HG02981 (cell line): ENCODE measurements around the gene TEX2.

ENCODE experiments used
- ATAC-seq: cut with Tn5 transposase; IDR thresholded peaks from one replicate; pipeline ENCODE4 v1.9.1; 2021; ENCODE audit warnings: mild to moderate bottlenecking, moderate library complexity; ENCODE audit not compliant: unreplicated experiment

Gene TEX2

DNA sequence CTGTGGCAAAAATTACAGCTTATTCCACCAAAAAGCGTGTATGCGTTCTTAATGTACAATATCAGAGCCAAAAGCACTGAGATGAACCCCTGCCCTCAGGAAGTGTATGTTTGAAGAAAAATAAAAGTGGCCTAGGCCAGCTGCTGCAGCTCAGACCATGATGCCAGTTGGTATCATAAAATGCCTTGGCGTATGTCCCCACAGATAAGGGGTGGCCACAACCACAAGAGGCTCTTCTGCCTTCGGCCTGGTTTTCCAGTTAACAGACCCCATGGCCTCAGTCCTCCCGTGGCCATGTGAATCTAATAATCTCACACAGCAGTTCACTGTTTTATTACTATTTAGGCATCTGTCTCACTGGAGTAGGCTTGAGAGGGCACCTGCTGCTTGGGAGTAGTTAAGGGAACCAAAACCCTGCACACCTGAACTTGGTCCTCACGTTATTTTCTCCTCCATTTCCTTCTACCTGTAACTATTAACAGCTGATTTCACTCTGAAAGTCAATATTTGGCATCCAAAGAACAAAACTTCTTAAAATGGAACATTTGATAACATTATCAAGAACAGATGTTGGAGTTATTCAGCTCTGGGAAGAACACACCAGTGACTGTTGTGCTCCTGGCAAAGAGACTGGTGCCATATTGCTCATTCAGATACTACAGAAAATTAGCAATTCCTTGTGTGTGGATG lies 98.3 kb downstream of the TEX2 start:
- no peak for ATAC-seq

DNA sequence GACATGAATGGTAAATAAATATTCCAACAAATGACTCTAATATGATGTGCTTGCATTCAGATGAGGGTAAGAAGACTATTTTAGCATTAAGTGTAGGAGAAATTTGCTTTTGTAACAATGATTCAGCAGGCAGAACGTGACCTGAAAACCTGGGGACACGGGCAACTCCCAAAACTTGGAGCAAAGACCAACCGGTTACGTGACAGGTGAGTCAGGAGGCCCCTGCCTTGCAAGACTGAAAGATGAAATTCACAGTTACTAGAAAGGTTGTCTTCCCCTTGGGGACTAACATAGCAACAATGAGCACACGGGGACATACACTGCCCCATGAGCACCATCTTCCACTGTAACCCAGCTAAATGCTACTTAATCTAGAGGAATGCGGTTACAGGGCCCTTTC lies 99.6 kb downstream of the TEX2 start:
- ATAC-seq: no peak

DNA sequence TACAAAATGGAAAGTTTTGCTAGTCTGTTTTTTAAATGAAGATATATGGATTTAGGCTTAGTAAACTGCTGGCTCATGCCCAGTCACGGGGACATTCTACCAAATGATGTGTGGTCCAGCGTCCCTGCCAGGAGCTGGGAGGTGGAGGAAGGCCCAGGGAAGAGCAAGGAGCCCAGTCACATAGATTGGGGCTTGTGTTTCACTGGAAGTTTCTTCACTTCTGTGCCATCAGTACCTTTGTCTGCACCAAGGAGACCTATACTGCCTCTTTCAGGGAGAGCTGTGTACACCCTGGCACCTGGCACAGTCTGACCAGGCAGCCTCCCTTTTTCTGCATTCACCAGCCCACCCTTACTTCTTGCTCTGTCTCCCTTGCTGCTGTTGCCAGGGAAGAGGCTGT lies 100.5 kb downstream of the TEX2 start:
- no peak for ATAC-seq

DNA sequence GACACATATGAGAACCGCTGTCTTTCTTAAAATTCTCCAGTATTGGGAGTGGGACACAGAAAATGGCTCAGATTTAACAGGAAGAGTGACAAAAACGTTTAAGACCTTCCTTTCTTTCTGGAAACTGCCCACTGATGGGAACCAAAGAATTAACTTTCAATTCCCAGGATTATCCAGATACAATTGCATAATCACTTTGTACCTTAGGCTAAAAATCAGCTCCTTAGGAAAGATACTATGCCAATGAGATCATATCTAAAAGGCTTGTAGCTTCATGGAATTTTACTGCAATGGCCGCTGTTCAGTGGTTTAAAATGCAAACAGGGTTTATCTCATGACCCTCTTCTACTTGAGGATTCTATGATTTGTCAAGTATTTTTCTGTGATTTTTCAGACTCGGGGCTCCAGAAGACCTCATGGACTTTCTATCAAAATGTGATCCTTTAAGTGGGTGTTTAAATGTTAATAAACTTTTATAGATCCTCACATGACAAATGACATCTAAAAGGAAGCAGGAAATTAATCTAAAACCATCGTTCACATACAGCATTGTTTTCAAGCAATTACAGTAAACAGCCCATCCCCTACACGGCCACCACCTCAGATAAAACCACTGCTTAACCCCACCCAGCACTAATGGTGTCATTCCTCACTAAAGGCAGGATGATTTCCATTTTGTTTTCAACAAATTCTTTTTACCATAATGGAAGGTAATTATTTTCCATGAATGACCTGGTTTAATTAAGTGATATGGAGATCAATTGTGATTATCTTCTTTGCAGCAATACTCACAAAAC lies 101.5 kb downstream of the TEX2 start:
- no peak for ATAC-seq

DNA sequence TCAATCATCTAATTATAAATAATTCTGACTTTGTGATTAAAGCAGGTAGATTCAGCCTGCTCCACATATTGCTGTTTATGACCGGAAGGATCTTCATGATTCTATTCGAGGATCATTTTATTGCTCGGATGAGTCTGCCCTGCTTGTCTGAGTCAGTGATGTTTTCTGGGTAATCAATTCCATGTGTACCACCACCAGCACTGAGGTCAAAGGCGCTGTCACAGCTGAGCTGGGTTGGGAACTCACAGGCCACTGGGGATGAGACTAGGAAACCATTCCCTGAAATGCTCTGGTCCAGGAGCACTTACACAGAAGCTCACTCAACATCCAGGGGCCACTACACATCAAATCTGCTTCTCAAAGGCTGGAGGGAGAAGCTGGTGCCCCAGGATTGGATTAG lies 102.7 kb downstream of the TEX2 start:
- ATAC-seq: no peak

DNA sequence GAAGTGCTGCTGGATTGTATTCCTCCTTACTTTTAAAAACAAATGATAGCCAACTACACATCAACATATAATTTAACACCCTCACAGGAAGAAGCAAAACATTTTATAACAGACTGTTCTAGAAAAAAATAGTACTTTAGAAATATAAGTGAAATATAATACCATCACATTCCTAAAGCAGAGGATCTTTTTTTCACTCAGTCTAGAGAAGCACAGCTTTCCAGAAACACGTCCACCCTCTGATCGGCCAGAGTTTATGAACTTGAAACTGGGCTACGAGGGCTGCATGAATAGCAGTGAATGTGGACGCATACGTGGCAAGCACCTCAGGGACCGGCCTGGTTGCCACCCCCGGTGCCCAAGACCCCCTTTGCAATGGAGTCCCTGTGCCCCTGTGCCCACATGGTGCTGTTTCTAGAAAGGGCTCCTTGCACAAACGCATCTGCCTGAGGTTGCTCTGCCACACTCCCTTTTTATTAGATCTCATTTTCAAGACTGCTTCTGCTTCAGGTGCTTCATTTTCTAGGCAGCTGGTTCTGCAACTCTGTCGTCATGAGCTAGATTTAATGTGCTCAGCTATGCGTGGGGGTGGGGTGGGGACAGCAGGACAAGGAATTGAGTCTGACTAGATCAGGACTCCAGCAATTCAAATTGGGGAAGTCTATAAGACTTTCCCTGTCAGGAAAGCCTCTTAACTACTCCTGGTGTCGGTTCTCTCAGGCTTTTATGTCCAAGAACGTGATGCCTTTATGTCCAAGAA lies 104.0 kb downstream of the TEX2 start:
- ATAC-seq: no peak

DNA sequence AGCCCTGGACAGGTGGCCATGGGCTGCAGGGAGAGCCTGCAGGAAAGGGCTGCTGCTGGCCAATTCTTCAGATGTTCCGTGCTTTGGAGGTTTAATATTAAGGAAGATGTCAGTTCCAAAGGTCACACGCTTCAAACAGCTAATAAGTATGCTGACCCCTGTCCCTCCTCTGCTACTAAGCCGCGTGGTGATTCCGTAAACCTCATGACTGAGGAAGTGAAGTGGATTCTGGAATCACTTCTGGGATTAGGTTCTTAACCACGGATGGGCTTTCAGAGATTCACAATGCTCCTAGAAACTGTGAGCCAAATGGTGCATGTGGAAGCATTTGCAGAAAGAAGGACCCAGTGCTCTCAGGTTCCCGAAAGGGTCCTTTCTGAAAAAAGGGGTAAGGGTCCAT lies 104.7 kb downstream of the TEX2 start:
- ATAC-seq: no peak

DNA sequence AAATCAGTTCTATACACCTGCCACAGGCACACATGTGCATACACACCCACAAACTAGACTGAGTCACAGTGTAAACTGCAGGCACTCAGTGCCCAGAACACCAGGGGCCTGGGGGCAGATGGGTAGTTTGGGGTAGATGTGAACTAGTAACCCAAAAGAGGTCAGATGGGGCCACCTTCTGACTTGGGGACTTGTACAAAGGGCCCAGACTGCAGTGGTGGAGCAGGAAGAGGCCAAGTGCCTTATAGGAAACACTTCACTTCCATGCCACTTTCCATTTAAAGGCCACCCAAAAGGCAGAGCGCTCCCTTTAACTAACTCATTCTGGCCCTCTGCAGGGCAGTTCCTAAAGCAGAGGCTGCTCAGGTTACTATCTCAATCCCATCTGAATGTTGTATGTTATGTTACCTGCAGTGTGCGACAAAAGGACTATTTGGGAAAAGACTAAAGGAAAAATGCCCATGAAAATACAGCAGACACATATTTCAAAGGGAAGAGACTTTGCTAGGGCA lies 105.3 kb downstream of the TEX2 start:
- ATAC-seq: no peak

DNA sequence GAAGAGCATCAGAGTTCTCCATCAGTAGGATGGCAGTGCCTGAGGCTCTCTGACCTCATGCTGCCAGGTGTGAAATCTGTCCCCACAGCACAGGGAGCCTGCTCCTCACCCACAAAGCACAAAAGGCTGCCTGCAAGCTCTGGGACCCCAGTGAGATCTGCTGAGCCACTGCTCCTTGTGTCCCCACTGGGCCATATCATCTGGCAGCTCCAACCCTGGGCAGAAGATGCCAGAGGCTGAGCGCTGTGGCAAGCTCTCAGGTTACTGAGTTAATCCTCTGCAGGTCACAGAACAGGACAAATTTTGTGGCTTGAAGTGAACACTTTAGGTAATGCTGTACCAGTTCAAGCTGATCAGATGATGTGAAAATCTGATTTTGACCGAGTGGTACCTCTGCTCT lies 106.4 kb downstream of the TEX2 start:
- ATAC-seq: no peak

DNA sequence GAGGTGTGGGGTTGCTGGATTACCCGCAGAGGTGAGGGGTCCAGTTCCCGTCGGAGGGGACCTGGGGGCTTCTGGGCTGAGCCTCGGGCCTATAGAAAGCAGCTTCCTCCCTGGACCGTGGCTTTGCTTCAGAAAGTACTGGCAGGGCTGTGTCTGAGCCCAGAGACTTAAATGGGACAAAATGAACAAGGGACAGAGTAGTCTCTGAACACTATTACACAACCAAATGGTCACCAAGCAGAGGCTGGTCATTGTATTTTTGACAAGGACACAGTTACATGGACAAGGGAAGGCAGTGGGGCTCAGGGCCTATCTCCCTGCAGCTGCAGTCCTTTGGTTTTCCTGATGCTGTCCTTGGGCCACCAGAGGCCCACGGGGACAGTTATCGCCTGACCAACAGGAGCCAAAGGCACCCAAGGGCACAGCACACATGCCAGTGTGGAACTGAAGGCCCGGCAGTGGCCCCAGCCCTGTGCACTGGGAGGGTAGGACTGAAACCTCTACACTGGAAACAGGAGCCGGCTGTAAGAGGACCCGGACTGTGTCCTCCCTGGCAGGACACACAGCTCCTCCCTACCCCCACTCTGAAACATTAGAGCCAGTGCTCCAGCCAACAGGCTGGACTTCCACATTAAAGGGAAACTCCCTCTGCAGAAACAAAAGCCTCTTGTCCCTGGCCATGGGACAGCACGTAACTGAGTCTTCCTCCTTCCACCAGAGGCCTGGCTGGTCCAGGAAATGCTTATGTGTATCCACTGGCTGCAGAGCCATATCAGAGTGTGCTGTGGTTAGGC lies 107.1 kb downstream of the TEX2 start:
- ATAC-seq: no peak

DNA sequence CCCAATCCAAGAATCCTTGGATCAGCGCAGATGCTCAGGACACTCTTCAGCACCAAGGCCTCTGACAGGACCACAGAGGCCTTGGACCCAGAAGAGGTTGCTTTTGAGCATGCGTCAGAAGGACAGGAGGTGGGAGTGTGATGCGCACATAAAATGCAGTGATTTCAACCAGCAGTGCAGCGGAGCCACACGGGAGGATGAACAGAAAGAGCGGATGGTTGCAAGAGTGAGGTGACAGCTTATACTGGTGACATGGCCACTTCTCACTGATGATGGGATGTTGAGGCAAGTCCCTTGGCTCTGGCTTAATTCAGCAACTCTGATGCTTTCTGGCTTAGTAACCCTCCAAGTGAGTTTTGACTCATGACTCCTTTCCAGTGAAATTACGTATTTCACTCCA lies 107.9 kb downstream of the TEX2 start:
- ATAC-seq: no peak

DNA sequence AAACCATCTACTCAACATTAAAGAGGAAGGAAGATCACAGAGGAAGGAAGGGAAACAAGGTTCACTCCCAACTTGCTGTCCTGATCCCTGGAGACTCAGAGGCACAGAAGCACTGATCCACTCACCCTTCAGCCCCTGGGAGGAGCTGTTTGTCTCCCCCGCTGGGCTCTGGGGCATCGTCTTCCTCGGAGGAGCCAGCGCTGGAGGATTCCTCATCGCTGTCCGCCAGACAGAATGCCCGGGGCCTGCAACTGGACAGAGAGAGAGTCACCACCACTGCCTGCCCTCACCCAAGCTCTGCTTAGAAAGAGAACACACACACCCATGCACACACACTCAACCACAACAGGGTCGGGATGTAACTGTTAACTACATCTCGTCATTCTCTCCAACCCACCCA lies 108.3 kb downstream of the TEX2 start:
- no peak for ATAC-seq

DNA sequence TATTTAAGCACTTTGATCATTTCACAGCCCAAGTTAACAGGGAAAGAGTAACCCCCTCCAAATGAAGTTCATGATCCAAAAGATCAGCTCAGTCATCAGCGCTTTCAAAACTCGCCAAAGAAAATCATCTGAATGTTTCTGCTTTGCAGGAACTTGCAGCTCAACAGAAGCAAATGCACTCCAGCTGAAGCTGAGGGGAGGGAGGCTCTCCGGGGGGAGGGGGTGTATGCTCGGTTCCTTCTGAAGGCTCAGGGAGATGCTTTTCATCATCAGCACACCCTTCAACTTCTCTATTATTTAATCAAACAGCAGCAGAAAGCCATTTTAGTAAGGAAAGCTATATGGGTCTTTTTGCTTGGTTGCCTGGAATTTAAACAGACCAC lies 108.8 kb downstream of the TEX2 start:
- ATAC-seq: no peak

DNA sequence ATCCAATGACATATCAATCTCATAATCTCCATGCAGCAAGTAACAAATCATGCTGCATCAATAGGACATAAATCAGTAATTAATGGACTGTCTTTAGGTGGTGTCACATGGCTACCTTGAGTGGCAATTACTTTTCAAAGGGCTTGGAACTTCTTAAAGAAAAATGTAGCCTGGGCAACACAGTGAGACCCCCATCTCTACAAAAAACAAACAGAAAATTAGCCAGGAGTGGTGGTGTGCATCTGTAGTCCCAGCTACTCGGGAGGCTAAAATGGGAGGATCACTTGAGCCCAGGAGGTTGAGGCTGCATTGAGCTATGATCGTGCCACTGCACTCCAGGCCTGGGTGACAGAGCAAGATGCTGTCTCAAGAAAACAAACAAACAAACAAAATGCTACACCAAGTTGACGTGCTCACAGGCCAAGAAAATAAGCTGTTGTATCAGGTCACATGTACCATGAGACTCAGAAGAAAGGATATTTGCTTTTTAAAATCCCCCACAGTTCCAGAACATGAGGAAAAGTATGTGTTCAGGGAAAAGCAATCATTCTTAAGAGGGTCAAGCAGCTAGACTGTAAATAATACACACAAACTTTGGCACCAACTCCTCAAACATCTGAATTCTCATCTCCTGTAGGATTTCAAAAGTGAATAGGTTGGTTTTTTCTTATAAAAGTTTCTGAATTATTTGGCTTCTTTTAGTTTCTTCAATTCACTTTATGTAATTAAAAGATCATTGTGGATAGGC lies 109.3 kb downstream of the TEX2 start:
- no peak for ATAC-seq

DNA sequence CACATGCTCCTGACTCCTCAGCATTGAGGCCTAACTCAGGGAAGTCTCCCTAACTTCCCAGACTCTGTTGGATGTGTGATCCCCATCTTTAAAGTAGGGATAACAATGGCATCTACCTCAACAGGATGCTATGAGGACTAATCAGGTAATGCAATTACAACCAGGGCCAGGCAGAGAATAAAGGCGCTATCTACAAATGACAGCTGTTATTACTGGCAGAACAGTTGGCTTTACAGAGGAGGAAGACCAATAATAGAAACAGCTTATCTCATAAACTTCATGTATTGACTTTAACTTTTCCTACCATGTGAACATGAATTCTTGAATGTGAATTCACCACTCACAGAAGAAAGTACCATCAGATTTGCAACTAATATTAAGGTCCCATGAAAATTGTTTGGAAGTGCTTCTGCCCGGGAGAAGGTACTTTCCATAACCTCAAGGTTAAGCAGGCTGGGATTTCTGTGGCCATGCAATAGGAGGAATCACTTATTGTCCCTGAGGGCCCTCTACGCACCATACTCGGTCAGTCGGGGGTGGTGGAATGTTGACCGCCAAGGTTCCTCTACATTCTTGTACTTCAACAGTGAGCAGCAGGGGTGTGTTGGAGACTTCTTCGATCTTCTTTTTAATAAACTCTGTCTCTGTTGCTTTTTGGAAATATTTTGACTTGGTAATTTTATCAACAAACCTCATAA lies 110.5 kb downstream of the TEX2 start:
- ATAC-seq: no peak

DNA sequence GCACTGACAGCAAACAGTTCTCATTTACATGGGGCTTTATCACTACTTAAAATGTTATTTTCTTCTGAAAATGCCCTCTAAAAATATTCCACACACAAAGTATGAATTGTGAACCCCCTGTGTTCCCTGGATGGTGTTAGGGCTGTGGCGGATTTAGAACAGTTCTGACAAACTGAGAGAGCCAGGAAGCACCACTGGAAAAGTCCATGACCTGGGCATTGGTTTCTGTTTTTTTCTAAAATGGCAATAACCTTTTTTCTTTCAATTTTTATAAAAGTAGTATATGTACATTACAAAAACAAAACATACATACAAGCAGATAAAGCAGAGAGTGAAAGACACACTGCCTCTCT lies 112.1 kb downstream of the TEX2 start:
- ATAC-seq: no peak

DNA sequence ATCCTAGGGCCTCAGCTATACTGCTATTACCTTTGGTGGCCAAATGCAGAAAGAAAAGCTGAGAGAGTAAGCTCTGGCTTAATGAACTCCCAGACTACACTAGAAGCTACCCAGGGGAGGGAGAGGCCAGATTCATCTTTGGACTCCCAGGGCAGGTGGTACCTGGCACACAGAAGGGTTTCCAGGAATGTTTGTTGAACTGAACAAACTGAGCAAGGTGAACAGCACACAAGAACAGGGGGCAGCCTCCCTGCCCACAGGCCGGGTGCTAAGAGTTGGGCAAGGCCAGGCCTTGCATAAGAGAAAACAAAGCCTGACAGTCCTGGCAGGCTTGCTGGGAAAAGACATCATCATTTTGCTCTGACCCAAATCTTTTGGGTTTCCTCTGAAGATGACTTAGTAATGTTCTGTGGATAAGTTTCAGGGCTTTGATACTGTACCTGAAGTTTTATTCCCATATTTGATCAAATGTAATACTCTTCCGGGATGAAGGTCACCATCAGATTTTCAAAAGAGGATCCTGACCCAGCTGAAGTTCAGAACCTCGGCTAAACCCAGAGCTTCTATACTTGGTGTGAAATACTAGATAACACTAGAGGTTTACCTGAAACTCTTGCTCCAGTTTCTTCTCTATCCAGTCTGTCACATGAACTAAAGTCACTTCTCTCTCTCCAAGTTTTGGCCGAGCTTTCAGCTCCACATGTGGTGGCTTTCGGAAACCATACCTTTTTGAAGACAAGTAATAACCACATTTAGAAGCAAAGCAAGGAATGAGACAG lies 112.6 kb downstream of the TEX2 start:
- no peak for ATAC-seq

DNA sequence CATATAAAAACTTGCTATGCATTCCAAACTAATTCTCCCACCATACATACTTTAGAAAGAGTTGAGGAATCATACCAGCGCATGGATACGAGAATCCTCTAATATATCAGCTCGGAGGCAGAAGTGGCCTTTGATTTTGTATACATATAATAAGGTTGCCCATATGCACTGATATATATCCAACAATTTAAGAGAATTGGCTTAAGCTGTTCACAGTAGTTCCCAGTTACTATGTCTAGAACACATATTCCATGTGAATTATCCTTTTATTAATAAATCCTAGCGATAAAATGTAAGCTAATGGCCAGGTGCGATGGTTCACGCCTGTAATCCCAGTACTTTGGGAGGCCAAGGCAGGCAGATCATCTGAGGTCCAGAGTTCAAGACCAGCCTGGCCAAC lies 113.9 kb downstream of the TEX2 start:
- no peak for ATAC-seq

DNA sequence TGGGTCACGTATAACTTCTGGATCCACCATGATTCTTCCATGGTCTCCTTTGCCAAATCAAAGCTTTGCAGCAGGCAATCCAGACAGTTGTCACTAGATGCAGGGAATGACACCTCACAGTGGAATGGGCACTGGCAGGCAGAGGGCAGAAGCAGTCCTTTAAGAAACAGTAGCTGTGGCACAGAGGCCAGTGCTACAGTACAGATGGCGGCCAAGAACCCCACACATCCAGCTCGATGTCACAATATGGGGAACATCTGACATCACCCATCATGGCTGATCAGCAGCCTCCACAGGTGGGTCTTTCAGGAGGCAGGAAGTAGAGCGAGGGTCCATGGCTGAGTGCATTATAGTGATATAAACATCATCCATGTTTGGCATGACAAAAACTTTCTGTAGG lies 114.4 kb downstream of the TEX2 start:
- ATAC-seq: no peak
